GM12878 (cell line): ENCODE data around the gene CCNY. TPM values are rescaled to one million over a fixed set of nuclear protein-coding genes. Genes with fewer than 3 reads are reported as not detected.

Source experiments
- ATAC-seq: fragments of 200-7000 bp; cut with Tn5 transposase; 3 replicates; pipeline ENCODE4 v1.9.1; 2020; ENCODE audit warnings: mild to moderate bottlenecking, moderate library complexity
- BruUV-seq: library from RNA; stranded (reverse); fragments of 400-500 nt; replicated peaks from 2 replicates; lab custom pipeline; 2021; lab: Mats Ljungman, UMichigan
- CTCF ChIA-PET: fragments of 300-600 bp; sonication (Branson Sonifier 250); formaldehyde crosslinking; extraction: SDS; loops from one replicate; lab custom pipeline; 2021; ENCODE audit warnings: inconsistent platforms; lab: Yijun Ruan, JAX
- POLR2A ChIA-PET: fragments of 350-600 bp; formaldehyde crosslinking; extraction: SDS; loops from one replicate; lab custom pipeline; 2021; ENCODE audit warnings: inconsistent platforms; lab: Charles Lee
- RAD21 ChIA-PET: fragments of 300-600 bp; sonication (Branson Sonifier 250); formaldehyde crosslinking; loops from one replicate; lab custom pipeline; 2023; ENCODE audit warnings: antibody characterized with exemption; ENCODE audit not compliant: unreplicated experiment; lab: Charles Lee
- SMC1A ChIA-PET: fragments of 300-600 bp; sonication (Branson Sonifier 250); formaldehyde crosslinking; loops from one replicate; lab custom pipeline; 2023; ENCODE audit not compliant: unreplicated experiment, uncharacterized antibody; lab: Charles Lee
- DNase-seq: peaks from one replicate; pipeline ENCODE4 v3.0.0-alpha.2; 2011; ENCODE audit warnings: low read depth, low spot score
- FAIRE-seq: peaks from 3 replicates; lab custom pipeline; 2011; peaks lifted over from hg19 to GRCh38; lab: Jason Lieb, UNC
- H2AFZ ChIP-seq: 2 replicates; pipeline ENCODE4 v1.6.0; 2011; ENCODE audit warnings: low read depth, low read length, control low read depth; ENCODE audit not compliant: control insufficient read depth
- H3K27ac ChIP-seq: 2 replicates; pipeline ENCODE4 v1.5.1; 2011; ENCODE audit warnings: control low read depth; ENCODE audit not compliant: control insufficient read depth, insufficient read depth
- H3K27me3 ChIP-seq, 2 experiments: replicated peaks in 1 of 2; 2 replicates each; pipeline versions ENCODE4 v1.6.0 to v1.6.1; 2011; ENCODE audit warnings: low read length in 1 of 2; ENCODE audit not compliant: control insufficient read depth in 2 of 2, insufficient read depth in 2 of 2
- H3K36me3 ChIP-seq, 2 experiments: 2 replicates each; pipeline ENCODE4 v1.5.1; 2011; ENCODE audit warnings: low read length in 1 of 2; ENCODE audit not compliant: control insufficient read depth in 2 of 2, insufficient read depth in 2 of 2
- H3K4me1 ChIP-seq: 2 replicates; pipeline ENCODE4 v1.6.1; 2011; ENCODE audit warnings: mild to moderate bottlenecking, low read length, moderate library complexity, mixed read lengths; ENCODE audit not compliant: control insufficient read depth, insufficient read depth
- H3K4me2 ChIP-seq: 2 replicates; pipeline ENCODE4 v1.6.0; 2011; ENCODE audit warnings: control low read depth; ENCODE audit not compliant: control insufficient read depth, insufficient read depth
- H3K4me3 ChIP-seq: fragments of 200-600 bp; sonication (generic); 2 replicates; pipeline ENCODE4 v1.5.1; 2016
- H3K79me2 ChIP-seq: 2 replicates; pipeline ENCODE4 v1.6.0; 2011; ENCODE audit warnings: low read length; ENCODE audit not compliant: control insufficient read depth, insufficient read depth
- H3K9ac ChIP-seq: 2 replicates; pipeline ENCODE4 v1.8.0; 2011; ENCODE audit warnings: low read length, control low read depth, mixed read lengths; ENCODE audit not compliant: control insufficient read depth, insufficient read depth
- H3K9me3 ChIP-seq: replicated peaks from 3 replicates; pipeline ENCODE4 v1.5.1; 2011; ENCODE audit warnings: mild to moderate bottlenecking, low read length; ENCODE audit not compliant: control insufficient read depth, insufficient read depth
- H4K20me1 ChIP-seq: 2 replicates; pipeline ENCODE4 v1.6.0; 2011; ENCODE audit not compliant: control insufficient read depth, insufficient read depth
- IKZF1 ChIP-seq: fragments of 450-650 bp; conservative IDR thresholded peaks from 2 replicates; pipeline ENCODE4 v1.6.1; 2017; ENCODE audit warnings: antibody characterized with exemption, mild to moderate bottlenecking
- SMAD1 ChIP-seq: fragments of 450-650 bp; IDR thresholded peaks from 2 replicates; pipeline ENCODE4 v1.6.1; 2018; ENCODE audit warnings: mild to moderate bottlenecking, low read depth; ENCODE audit not compliant: partially characterized antibody
- SP1 ChIP-seq: IDR thresholded peaks from one replicate; pipeline ENCODE4 v1.6.1; 2011; ENCODE audit warnings: low read depth, low read length
- ZNF24 ChIP-seq: fragments of 450-650 bp; IDR thresholded peaks from 2 replicates; pipeline ENCODE4 v1.6.1; 2017; ENCODE audit warnings: antibody characterized with exemption, mild to moderate bottlenecking
- WGBS: methylation state at CpG from one replicate; pipeline ENCODE4 v1.1.6; 2016; ENCODE audit warnings: low lambda C conversion rate; ENCODE audit not compliant: insufficient replicate concordance, insufficient coverage; ENCODE audit errors: missing lambda C conversion rate; 5-methylcytosine and 5-hydroxymethylcytosine counted together
- in situ Hi-C: fragments of 300-500 bp; cut with MboI; formaldehyde crosslinking; loops from 9 replicates; pipeline ENCODE4 v1.14.3; 2018; ENCODE audit warnings: mixed read lengths
- intact Hi-C: fragments of 100-400 bp; cut with micrococcal nuclease; formaldehyde crosslinking; loops from one replicate; pipeline ENCODE4 v1.14.2; 2022; ENCODE audit not compliant: unreplicated experiment
- polyA plus RNA-seq, 11 experiments: library from polyadenylated mRNA; depleted of rRNA in 4 of 11; unstranded in 6 of 11; stranded (reverse) in 5 of 11; fragments of >200 nt; fragmentation: Nextera tagmentation in 4 of 11; fragmentation: Illumina TruSeq in 1 of 11; extraction: Ambion mirVana in 4 of 11; extraction: Trizol in 1 of 11; gene quantifications; 1 replicate in 1 of 11; 2 replicates in 10 of 11; pipeline versions ENCODE4 v1.2.1 to v1.2.3, GENCODE V29; 2011 to 2016; ENCODE audit warnings: inconsistent platforms in 2 of 11, missing spikeins in 2 of 11, low read depth in 1 of 11
- total RNA-seq, 4 experiments: library from RNA; depleted of rRNA in 3 of 4; stranded (reverse); fragments of >200 nt in 3 of 4; fragmentation: Illumina TruSeq in 1 of 4; extraction: Trizol in 1 of 4; gene quantifications; 2 replicates each; pipeline versions ENCODE4 v1.2.1 to v1.2.3, GENCODE V29; 2013 to 2021

CCNY gene
- total and polyA plus RNA-seq, 10 of the 15 experiments (the other 5 are each of a cell fraction or from before 2014, with no cell fraction given) = 3.6 to 50.0 (median 26.1) TPM

DNA sequence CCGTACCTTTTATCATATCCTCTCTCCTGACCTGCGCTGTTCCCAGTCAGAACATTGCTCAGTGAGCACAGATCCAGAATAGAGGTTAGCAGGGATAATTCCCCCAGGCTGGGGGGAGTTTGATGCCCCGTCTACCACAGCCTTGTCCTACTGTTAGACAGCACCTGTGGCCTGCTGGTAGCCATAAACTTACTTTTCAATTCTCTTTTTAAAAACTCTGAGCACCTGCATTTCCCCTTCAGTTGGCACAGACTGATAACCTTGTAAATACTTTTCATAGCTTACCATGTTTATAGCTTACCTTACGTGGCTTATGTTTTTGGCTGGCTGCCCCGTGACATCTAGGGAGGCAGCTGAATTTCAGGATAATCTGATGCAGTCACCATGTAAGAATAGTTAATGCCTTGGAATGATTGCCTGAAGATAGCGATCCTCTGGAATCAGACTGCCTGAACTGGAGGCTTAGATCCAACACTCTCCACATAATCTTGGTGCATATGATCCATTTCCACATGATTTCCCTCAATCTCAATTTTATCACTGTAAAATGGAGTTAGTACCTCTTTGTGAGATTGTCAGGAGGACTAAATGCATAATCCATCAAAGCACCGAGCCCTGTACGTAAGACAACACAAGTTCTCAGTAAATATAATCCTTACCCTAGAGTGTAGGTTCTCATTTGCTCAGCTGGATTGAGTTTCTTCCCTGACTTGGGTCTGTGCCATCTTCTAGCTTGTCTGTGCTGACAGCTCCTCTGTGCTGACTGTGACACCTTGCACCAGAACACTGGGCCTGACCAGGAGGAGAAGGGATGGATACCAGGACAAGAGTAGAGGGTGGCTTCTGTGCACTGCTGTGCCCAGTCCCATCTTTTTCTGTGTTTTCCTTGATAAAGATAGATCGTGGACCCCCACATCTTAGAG lies 157.1 kb downstream of the CCNY start:
- TF ChIP-seq SMAD1 = no peak
- TF ChIP-seq SP1 = no peak
- TF ChIP-seq ZNF24 = no peak
- TF ChIP-seq IKZF1 = no peak
- POLR2A ChIA-PET = interaction anchor here (0.6 kb wide), 1 partner anchor 63 kb away, joined by 3 read pairs; no protein-coding TSS in a partner anchor
- Histone ChIP-seq H2AFZ (no peak overlapping the region), H3K4me1 (peaks cover 12% of the 10 kb centered on the region), H3K9ac (no peak overlapping the region), H3K36me3 (no peaks in the 10 kb centered on the region; a peak in 3 of 4 replicates), H3K27me3 (no peaks in the 10 kb centered on the region), H3K4me3 (no peak overlapping the region), H3K79me2 (no peaks in the 10 kb centered on the region), H3K9me3 (no peaks in the 10 kb centered on the region), H3K4me2 (no peak overlapping the region), H3K27ac (no peak overlapping the region), H4K20me1 (0 out of 2 replicates have a peak, but pooled peaks cover 3% of the 10 kb centered on the region)
- ATAC-seq = no peak
- FAIRE-seq = no peak
- in situ Hi-C loops (no loop called here), intact Hi-C loops (no loop called here)
- CTCF ChIA-PET = interaction anchor here (0.5 to 1.0 kb wide), 3 partner anchors 8 to 272 kb away, joined by 3 read pairs; no protein-coding TSS in a partner anchor
- BruUV-seq = no TSS peak
- SMC1A ChIA-PET = no interaction called here
- WGBS = 87% methylated on average over 9 of the region's 9 CpGs
- RAD21 ChIA-PET = no interaction called here
- DNase-seq = no peak
